ENCODE data around the gene SYT14. TPM values are rescaled to one million over a fixed set of nuclear protein-coding genes. Genes with fewer than 3 reads are reported as not detected.

Gene SYT14
- total and polyA plus RNA-seq, 2 of the 4 experiments (the other 2 are of a cell fraction): 0.14 to 1.3 TPM

- no peaks in the 10 kb centered on the region for H3K79me1 ChIP-seq (ENCODE audit: low read depth in 1 of 2, low read length in 2 of 2)
- no peak for ATAC-seq (ENCODE audit: low read depth)
- H3K14ac ChIP-seq (replicated peaks; ENCODE audit: low read depth, low read length): no peak overlapping the region
- H2BK20ac ChIP-seq (ENCODE audit: low read depth, low read length): no peak overlapping the region
- H3K9ac ChIP-seq (ENCODE audit: low read depth, low read length): no peak overlapping the region
- H2BK120ac ChIP-seq (ENCODE audit: low read depth, low read length): no peak overlapping the region
- dilution Hi-C loops (cut with HindIII; ENCODE audit: low sequenced_read_pairs, unreplicated experiment) (no loop called here), intact Hi-C loops (cut with micrococcal nuclease) (no loop called here), in situ Hi-C loops (cut with MboI; ENCODE audit: low sequenced_read_pairs) (no loop called here)
- no peaks in the 10 kb centered on the region for H3K9me1 ChIP-seq (ENCODE audit: insufficient read depth, low read length)
- H3K56ac ChIP-seq (ENCODE audit: extremely low read depth, insufficient read depth, low read length): no peak overlapping the region
- H3K4ac ChIP-seq (ENCODE audit: low read depth, low read length): no peak overlapping the region
- H2BK5ac ChIP-seq (ENCODE audit: low read depth, low read length, poor library complexity, severe bottlenecking): no peak overlapping the region
- no peaks in the 10 kb centered on the region for H4K20me1 ChIP-seq (ENCODE audit: insufficient read depth, low read length)
- H2BK15ac ChIP-seq (ENCODE audit: low read depth, low read length): no peak overlapping the region
- H2AFZ ChIP-seq (replicated peaks; ENCODE audit: low read length, poor library complexity): no peak overlapping the region
- no TSS peak for BruUV-seq (replicated peaks)
- no peaks in the 10 kb centered on the region for H3K27me3 ChIP-seq (ENCODE audit: control insufficient read depth, insufficient read depth, low read length)
- H3K18ac ChIP-seq (ENCODE audit: low read depth, low read length): no peak overlapping the region
- H3K36me3 ChIP-seq (ENCODE audit: control insufficient read depth, insufficient read depth, low read length): no peaks in the 10 kb centered on the region
- H3K23ac ChIP-seq (ENCODE audit: low read depth, low read length): no peak overlapping the region
- POLR2A ChIA-PET (ENCODE audit: unreplicated experiment): no interaction called here
- H3K9me3 ChIP-seq (ENCODE audit: control insufficient read depth, insufficient read depth, low read length): no peaks in the 10 kb centered on the region
- no peak overlapping the region for H3K4me3 ChIP-seq (ENCODE audit: insufficient read depth, low read depth, low read length)
- no peaks in the 10 kb centered on the region for H3K4me1 ChIP-seq (ENCODE audit: control insufficient read depth, insufficient read depth, low read length)
- no peak overlapping the region for H4K5ac ChIP-seq (ENCODE audit: low read depth, low read length)
- H2AK5ac ChIP-seq (ENCODE audit: low read depth, low read length): no peak overlapping the region
- H2AK9ac ChIP-seq (replicated peaks; ENCODE audit: low read depth, low read length, poor library complexity): no peak overlapping the region
- no peak overlapping the region for H3K4me2 ChIP-seq (ENCODE audit: low read depth, low read length)
- H4K91ac ChIP-seq (ENCODE audit: insufficient read depth, low read depth, low read length): no peak overlapping the region
- DNase-seq: no peak
- CTCF ChIA-PET: no interaction called here
- H3K27ac ChIP-seq (ENCODE audit: insufficient read depth, low read length): no peak overlapping the region
- TF ChIP-seq FOS (IDR thresholded peaks at IDR 0.05; ENCODE audit: low read depth, low read length): no peak
- no peak for TF ChIP-seq CTCF (conservative IDR thresholded peaks at IDR 0.05; ENCODE audit: low read depth, low read length)
- TF ChIP-seq RFX5 (IDR thresholded peaks at IDR 0.05; ENCODE audit: low read depth, low read length): no peak
- TF ChIP-seq ELK1 (IDR thresholded peaks at IDR 0.05; ENCODE audit: borderline replicate concordance, low read depth, low read length): no peak
- TF ChIP-seq MAFK (IDR thresholded peaks at IDR 0.05; ENCODE audit: low read depth, low read length): no peak
- TF ChIP-seq NFE2L2 (IDR thresholded peaks at IDR 0.05; ENCODE audit: low read depth, low read length): no peak
- no peak for TF ChIP-seq CEBPB (IDR thresholded peaks at IDR 0.05; ENCODE audit: low read depth, low read length)
- no peak for TF ChIP-seq CHD1 (IDR thresholded peaks at IDR 0.05; ENCODE audit: low read depth, low read length)
- TF ChIP-seq MAZ (IDR thresholded peaks at IDR 0.05; ENCODE audit: borderline replicate concordance, low read depth, low read length): no peak
- TF ChIP-seq BHLHE40 (IDR thresholded peaks at IDR 0.05; ENCODE audit: low read depth, low read length): no peak
- no peak for TF ChIP-seq USF2 (IDR thresholded peaks at IDR 0.05; ENCODE audit: low read depth, low read length)
- no peak for TF ChIP-seq SMC3 (IDR thresholded peaks at IDR 0.05; ENCODE audit: low read depth, low read length)
- TF ChIP-seq RCOR1 (IDR thresholded peaks at IDR 0.05; ENCODE audit: insufficient replicate concordance, low read length): no peak
- TF ChIP-seq POLR2A (IDR thresholded peaks at IDR 0.05; ENCODE audit: low read depth, low read length): no peak
- TF ChIP-seq MXI1 (IDR thresholded peaks at IDR 0.05; ENCODE audit: borderline replicate concordance, low read depth, low read length): no peak
- no peak for TF ChIP-seq RAD21 (IDR thresholded peaks at IDR 0.05; ENCODE audit: low read length)
- no peak overlapping the region for H4K8ac ChIP-seq (ENCODE audit: low read depth in 2 of 2, low read length in 2 of 2)
Observed at GRCh38 chr1:209924390-209924789, 13.6 kb upstream of the SYT14 start.
